Putamen (tissue), 1 donor: ENCODE measurements around the gene SARS1.
"Not testable (repeated sequence)": the region's sequence is repeated elsewhere in the genome, so short reads cannot be mapped to it uniquely, and the experiment has no call there.

Experiments used
- DNase-seq: peaks from one replicate; pipeline ENCODE4 v3.0.0-alpha.2; 2016; ENCODE audit warnings: low spot score

Gene SARS1, protein sequence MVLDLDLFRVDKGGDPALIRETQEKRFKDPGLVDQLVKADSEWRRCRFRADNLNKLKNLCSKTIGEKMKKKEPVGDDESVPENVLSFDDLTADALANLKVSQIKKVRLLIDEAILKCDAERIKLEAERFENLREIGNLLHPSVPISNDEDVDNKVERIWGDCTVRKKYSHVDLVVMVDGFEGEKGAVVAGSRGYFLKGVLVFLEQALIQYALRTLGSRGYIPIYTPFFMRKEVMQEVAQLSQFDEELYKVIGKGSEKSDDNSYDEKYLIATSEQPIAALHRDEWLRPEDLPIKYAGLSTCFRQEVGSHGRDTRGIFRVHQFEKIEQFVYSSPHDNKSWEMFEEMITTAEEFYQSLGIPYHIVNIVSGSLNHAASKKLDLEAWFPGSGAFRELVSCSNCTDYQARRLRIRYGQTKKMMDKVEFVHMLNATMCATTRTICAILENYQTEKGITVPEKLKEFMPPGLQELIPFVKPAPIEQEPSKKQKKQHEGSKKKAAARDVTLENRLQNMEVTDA

DNA sequence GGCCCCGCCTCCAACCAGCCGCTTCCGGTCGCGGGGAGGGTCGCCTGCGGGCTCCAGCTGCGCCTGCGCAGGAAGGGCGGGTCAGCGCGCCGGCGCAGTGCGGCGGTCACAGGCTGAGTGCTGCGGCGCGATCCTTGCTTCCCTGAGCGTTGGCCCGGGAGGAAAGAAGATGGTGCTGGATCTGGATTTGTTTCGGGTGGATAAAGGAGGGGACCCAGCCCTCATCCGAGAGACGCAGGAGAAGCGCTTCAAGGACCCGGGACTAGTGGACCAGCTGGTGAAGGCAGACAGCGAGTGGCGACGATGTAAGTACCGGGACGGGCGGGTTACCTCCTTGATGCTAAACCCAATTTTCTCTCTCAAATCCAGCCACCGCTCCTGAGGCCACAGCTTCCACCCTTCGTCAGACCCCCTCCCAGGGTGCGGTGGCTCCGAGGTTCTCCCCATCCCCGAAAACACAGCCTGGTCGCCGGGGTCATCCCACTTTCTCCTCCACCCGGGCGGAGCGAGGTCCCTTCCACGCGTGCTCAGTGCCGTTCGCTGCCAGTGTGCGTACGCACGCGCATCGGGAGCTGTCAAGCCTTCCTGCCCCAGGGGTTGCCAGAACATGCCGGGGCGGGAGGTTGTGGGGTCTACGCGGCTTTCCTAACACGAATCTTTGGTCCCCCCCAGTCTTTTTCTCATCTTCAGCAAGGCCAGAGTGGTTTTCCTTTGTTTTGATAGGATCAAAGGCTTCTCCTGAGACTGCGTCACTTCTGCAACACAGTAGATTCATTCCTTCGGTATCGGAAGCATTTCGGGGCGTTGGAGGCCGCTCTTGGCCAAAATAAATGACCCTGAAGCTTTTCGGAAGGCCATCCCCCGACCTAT, at the start of gene SARS1:
TSS of gene SARS1 (plus strand) at position 95 of the 870 bp plus-strand sequence. CDS start at position 170, 75 bp downstream.
- peak; percentile 90 for DNase-seq

DNA sequence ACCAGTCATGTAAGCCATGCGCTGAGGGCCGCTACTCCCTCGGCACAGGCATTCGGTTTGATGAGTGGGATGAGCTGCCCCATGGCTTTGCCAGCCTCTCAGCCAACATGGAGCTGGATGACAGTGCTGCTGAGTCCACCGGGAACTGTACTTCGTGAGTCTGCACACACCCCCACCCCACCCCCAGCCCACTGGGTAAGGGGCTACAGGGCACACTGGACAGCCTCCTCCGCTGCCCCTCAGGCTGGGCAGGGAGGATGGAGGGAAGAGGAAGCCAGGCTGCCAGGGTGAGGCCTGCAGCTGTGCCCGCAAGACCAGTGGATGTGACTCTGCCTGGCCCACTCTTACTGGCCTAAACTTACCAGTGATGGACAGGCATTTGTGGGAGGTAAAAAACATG, 49.2 kb upstream of the SARS1 start:
- no peak for DNase-seq

DNA sequence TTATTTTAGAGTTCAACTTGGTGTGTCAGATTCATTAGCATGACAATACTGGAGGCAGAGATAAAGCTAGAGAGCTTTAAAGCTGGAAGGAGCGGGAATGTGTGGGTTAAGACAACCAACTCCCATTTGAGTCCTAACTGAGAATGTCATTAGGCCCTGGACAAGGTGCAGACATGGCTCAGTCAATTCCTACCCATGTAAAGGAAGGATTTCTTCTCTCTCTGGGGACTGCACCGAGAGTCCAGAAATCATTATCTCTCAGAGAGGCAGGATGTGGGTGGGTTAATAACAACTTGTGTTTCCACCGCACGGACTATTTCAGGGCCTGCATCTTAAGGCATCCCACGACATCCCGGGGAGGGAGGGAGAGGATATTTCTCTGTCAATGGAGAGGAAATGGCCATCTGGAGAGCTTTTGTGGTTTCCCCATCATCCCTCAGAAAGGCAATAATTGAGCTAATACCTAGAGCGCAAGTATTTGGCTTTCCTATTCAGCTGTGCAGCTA, 46.7 kb upstream of the SARS1 start:
- DNase-seq = no peak

DNA sequence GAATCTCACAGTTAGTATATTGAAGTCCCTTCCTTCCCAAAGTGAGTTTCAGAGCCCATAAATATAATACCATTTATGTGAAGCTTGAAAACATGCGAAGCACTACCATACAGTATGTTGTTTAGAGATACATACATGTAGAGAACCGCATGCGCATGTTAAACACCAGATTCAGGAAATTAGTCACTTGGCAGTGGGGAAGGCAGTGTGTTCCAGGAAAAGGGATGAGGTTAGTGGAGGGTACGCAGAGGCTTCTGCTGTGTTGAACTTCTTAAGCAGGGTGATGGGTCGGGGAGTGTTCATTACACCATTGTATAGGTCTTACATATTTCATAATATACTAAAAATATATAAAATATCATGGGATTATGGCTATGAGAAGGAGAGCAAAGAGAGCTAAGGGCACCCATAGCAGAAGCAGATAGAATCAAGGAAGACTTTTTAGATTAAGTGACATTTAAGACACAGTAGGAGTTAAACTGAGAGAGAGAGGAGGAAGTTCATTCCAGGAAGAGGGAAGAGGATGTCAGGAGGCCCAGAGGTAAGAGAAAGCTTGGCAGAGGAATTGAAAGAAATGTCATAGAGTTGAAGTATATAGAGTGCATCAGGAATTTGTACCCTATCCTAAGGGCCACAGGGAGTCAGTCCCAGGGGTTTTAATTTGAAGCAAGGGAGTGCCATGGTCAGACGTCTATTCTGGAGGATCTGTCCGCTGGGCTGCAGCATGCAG, 43.5 kb upstream of the SARS1 start:
- DNase-seq = no peak

DNA sequence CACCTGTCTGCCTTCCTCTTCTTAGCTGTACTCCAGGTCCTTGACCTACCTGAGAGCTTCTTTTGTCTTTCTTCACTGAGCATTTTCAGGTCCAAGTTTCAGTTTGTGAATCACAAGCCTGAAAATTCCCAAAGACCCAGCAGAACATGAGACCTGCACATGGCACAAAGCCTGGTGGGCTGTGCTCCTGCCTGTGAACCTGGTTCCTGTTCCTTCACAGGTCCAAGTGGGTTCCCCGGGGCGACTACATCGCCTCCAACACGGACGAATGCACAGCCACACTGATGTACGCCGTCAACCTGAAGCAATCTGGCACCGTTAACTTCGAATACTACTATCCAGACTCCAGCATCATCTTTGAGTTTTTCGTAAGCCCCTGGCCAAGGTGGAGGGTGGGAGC, 42.1 kb upstream of the SARS1 start:
- no peak for DNase-seq

DNA sequence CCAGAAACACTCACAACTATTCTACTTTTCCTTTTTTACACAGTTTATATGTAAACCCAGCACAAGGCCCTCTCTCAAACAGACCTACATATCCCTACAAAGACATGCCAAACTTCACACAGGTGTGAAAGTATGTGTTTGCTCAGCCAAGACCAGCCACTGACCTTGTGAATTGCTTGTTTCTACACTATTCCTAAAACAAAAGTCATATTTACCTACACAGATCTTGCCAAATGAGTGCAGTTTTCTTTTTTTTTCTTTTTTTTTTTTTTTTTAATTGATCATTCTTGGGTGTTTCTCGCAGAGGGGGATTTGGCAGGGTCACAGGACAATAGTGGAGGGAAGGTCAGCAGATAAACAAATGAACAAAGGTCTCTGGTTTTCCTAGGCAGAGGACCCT, 37.4 kb upstream of the SARS1 start:
- DNase-seq = not testable (repeated sequence)

DNA sequence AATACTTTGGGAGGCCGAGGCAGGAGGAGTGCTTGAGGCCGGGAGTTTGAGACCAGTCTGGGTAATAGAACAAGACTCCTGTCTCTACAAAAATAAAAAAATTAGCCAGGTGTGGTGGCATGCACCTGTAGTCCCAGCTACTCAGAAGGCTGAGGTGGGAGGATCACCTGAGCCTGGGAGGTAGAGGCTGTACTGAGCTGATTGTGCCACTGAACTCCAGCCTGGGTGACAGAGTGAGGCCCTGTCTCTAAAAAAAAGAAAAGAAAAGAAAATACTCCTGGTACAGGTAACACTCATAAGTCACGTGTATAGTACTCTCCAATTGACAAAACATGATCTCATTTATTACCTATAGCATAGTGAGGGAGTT, 33.0 kb upstream of the SARS1 start:
- DNase-seq = not testable (repeated sequence)

DNA sequence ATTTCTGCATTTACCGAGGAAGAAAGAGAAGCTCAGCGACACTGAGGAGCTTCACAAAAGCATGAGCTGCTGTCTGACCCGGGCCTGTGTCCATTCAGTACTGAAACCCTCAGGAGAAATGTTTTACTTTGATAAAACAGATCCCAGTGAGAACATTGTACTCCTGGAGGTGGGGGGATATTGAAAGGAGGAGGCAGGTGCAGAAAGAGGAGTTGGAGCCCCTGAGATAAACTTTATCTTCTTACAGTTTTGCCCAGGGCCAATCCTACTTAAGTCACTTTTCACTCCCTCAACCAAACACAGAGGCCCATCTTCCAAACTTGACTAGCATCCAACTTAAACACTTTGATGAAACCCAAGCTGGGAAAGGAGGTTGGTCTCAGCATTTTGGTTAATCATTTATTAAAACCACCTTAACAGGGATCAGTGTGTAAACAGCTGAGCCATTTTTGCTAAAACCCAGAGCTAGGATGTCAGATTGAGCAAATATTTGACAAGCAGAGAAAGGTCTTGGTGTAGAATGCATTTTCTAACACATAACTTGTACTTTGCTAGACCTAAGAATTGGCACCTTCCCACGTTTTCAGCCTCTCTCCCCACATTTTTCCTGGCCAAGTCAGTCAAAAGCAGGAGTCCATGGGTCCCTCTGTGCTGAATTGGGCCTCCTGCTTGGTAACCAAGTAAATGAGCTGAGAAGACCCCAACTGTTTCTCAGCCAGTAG, 32.5 kb upstream of the SARS1 start:
- DNase-seq = no peak

DNA sequence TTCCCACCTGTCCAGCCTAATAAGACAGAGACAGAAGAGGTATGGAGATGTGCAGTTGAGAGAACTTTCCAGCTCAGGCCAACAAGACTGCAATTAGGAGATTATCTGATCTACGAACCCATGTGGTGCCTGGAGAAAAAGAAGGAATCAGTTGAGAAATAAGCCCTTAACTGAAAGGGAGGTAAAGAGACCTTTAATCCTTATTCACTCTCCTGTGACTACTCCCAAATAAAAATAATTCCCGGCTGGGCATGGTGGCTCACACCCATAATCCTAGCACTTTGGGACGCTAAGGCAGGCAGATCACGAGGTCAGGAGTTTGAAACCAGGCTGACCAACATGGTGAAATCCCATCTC, 31.9 kb upstream of the SARS1 start:
- DNase-seq = no peak

DNA sequence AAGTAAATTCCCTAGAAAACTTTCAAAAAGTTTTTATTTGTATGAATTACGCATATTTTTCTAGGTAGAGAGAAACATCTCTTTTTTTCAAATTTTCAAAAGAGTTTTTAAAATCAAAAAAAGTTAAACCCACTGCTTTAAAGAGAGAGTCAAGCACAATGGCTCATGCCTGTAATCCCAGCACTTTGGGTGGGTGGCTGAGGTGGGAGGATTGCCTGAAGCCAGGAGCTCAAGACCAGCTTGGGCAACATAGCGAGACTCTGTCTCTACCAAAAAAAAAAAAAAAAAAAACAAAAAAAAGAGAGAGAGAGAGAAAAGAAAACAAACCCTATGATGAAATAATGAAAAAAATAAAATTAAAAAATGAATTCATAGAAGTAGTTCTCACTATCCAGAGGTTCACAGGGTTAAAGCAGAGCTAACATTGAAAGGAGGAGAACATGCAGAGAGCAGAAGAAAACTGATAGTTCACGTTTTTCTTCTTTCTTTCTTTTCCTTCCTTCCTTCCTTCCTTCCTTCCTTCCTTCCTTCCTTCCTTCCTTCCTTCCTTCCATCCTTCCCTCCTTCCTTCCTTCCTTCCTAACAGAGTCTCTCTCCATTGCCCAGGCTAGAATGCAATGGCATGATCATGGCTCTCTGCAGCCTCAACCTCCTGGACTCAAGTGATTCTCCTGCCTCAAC, 30.5 kb upstream of the SARS1 start:
- DNase-seq = no peak

DNA sequence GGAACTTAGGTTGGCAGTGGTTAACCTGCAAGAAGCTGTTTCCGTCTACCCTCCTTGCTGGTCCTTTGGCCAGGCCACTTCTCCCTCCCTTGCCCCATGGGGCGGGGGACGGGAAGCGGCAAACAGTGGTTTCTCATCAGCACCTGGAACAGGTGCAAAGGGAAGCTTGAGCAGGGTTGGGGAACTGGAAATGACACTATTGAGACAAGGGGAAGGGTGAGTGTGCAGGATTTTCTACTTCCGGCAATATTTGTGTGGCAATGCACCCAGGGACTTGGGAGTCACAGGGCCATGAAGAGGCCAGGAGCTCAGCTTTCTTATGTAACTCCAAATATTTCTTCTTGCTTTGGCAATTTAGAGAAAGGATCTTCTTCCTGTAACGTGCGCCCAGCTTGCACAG, 29.0 kb upstream of the SARS1 start:
- DNase-seq = no peak

DNA sequence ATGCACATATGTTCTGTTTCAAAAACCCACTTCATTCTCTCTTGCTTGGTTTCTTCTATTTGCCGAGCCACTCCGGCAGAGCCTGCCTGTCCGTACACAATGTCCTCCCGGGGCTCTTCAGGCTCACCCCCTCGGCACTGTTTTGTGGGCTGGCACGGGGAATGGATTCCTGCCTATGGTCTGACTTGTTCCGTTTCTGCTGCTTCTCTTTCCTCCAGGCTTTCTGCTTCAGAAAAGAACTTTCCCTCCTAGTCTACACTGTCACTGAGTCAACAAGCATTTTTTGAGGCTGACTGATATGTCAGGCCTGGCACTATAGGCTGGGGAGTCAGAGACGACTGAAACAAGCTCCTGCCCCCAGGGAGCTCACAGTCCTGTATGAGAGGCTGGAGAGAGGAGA, 28.4 kb upstream of the SARS1 start:
- DNase-seq = no peak

DNA sequence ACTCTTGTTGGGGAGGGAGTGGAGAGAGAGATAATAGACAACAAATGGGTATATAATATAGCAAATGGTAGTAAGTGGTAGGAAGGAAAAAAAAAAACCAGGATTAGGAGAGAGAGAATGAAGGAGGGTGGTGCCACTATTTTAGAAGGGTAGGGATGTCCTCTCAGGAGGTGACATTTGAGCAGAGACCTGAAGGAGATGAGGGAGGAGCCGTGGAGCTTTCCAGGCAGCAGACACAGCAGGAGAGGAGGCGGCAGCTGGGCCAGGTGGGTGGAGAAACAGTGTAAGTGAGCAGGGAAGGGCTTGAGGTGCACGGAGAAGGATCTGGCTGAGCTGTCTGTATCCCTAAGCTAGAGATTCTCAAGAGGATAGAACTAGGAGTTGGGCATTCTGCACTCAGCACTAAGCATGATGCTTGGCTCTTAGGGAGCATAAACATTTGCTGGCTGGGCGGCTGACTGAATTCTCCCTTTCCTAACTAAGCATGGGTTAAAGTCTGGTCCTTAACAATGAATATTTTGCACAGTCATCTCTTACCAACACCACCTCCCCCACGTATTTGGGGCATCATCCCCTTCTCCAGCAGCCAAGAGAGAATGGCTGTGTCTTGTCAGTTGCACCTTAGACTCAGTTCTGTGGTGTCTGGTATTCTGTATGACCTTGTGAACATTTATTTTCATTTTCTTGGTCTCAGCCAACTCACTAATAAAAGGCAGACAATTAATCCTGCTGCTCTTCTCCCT, 27.6 kb upstream of the SARS1 start:
- peak; percentile 68 for DNase-seq

DNA sequence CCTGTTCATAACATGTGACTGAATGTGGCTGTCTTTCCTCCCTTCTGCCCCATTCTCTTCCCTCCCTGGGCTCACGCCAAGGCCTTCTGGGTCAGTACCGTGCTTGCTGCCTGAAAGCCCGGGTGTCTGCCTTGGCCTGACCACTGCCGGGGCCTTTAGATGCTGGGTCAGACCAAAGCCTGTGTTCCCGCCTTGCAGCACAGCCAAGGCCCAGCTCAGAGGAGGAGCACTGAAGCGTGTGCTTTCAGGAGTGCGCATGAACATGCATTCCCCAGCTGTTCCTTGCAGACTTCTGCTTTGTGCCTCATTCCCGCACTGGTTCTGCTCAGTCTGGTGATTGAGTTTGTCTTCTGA, 27.0 kb upstream of the SARS1 start:
- peak; percentile 60 for DNase-seq

DNA sequence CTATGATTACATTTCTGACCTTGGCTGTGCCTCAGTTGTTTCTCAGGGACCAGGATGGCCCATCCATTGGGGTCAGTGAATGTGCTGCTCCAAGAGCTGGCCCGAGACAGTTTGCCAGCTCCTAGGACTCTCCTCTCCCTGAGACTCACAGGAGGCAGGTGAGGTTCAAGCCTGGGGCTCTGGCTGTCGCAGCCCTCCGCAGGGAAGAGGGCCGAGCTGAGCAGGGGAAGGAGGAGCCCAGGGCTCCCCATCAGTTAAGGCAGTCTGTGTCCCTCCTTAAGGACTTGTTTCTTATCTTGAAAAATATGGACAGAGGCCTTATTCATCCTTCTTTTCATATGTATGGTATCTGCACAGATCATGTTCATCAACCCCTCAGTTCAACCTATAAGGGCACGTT, 26.6 kb upstream of the SARS1 start:
- no peak for DNase-seq

DNA sequence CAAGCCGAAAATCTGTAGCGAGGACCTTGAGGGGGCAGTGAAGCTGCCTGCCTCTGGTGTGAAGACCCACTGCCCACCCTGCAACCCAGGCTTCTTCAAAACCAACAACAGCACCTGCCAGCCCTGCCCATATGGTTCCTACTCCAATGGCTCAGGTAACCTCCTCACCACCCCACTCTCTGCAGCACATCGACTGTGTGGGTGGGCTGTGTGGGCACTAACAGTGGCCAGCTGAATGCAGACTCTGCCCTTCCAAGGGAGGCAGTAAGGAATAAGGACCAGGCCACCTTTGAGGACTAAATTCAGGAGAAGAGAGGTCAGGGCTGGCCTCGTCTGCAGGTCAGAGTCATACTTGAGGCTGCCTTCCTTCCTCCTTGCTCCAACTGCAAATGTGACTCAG, 25.5 kb upstream of the SARS1 start:
- no peak for DNase-seq

DNA sequence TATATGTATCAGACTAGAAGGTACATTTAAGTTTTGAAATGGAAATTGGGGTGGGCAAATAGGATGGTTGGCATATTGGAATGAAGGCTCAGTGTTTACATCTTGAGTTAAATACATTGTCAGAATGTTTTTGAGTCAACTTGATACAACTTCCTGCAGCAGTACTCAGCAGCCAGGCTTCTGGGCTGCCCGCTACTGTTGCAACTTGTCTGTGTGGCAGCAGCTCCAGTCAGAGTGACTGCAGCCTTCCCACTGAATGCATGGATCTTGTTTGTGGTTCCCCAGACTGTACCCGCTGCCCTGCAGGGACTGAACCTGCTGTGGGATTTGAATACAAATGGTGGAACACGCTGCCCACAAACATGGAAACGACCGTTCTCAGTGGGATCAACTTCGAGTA, 24.9 kb upstream of the SARS1 start:
- no peak for DNase-seq

DNA sequence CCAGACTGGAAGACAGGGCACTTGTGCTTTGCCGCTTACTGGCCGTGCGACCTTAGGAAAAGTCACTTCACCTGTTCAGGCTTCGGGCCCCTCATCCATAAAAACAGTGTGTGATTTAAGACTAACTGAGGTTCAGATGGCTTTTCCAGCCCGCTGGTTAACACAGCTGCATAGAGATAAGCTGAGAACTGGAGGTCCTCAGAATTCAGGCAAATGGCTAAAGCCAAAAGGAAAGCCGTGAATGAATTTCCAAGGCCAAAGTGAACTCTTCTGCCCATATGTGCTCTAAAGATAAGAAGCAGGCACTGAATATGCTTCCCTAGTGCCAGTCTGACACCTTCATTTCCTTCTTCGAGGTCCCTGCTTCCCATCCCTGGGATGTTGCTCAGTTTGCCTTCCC, 23.5 kb upstream of the SARS1 start:
- no peak for DNase-seq

DNA sequence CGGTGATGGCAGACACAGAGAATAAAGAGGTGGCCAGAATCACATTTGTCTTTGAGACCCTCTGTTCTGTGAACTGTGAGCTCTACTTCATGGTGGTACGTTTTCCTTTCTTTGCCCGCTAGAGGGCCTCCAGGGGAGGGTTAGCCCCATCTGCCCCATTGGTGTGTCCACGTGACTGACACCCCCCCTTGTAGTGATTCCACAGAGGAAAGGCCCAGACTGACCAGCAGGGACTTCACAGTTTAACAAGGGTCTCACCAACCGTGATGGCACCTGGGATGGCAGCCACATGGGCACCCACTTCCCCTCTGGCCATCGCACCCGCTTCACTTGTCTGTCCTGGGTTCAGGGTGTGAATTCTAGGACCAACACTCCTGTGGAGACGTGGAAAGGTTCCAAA, 22.3 kb upstream of the SARS1 start:
- DNase-seq = no peak

DNA sequence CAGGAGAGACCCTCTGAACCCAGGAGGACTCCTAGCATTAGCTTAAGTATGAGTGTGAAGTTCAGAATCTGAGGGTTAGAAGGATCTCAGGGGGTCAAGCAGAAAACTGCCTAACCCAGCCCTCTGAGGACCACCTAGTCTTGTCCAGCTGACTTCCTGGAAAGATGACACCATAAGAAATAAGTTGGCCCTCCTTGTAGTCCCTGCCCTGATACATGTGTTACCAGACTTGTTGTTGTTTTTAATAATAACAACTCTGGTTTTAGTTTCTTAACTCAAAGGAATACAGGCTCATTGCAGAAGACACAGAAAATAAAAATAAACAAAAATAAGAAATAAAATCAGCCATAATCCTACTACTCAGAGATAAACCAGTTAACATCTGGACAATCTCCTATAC, 21.8 kb upstream of the SARS1 start:
- DNase-seq = no peak
